Measurements from ENCODE around the gene CABP1. TPM values are rescaled to one million over a fixed set of nuclear protein-coding genes. Genes with fewer than 3 reads are reported as not detected.

CABP1 gene
- total and polyA plus RNA-seq, 9 of the 15 experiments (the other 6 are each of a cell fraction or from before 2014, with no cell fraction given): not detected

DNA sequence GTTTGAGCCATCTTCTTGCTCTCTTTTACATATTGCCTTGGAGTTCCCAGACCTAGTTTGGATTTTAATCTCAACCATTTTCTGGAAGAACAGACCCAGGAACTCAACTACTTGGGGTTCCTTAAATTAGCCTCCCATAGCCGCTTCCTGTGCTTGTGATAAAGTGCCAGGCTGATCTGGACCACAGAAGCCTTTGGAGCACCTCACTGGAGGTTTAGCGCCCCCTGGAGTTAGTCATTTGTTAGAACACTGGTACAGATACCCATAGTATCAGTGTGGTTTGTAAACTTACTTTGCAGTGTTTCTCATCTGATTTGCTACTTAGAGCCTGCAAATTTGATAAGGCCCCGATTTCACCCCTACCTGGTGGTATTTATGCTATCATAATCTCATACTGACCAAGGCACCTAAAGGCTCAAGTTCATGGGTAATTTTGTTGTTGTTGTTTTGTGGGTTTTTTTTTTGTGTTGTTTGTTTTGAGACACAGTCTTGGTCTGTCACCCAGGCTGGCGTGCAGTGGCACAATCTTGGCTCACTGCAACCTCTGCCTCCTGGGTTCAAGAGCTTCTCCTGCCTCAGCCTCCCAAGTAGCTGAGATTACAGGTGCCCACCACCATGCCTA, 73.5 kb downstream of the CABP1 start (continued):
- TF ChIP-seq, protein P1, sequence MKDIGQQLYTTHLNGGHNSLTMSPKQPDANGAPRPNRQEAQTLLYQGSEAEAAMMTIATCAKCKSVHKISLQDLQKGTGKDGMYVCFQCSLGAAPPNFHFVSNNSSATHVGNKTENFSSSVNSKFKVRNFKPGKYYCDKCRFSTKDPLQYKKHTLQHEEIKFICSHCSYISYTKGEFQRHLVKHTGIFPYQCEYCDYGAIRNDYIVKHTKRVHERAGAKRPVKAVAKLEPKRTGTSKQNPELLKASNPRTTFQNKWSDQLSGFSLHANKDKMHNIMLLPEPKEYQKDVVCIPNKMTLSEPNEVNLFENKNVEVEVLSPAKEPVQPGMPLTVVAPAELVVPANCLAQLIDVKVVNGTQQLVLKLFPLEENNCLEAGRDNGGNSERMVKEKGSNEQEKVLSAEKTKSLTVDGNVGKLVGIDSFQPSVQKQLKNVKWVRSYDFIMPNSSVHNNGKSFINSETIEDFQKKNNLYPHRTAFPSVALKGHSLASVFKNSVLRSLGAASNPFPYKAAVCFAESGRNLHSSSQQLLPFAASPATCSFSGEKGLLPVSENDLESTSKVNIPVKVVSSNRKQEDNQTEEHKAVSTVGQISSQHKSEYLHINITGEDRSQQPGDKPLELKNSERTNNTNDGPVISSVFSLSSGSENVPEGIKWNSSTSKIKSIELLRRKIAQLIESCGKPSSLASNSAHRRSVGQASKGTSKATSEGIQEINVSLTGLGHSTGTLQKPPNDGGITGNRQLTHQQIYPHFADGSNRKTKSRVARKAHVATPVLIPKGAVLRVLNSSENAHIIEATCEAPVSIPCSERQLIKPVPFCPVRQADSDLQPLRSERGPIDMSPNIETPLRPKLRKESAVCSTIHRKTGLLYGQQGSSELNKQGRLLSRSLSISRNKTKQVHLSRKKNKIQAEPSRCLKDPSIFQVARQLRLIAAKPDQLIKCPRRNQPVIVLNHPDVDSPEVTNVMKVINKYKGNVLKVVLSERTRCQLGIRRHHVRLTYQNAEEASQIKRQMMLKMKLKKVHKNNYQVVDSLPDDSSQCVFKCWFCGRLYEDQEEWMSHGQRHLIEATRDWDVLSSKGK (CRISPR knock-in tag; IDR thresholded peaks at IDR 0.05): no peak
- no peak for TF ChIP-seq NR2C2 (CRISPR knock-in tag; IDR thresholded peaks at IDR 0.05)
- no peak for TF ChIP-seq NR2C2 (tag; IDR thresholded peaks at IDR 0.05)
- TF ChIP-seq BRCA1 (IDR thresholded peaks at IDR 0.05): no peak
- no peak for TF ChIP-seq BRCA1 (CRISPR knock-in tag; IDR thresholded peaks at IDR 0.05)
- TF ChIP-seq RFX1 (IDR thresholded peaks at IDR 0.05): no peak
- TF ChIP-seq RAD21 (CRISPR knock-in tag; conservative IDR thresholded peaks at IDR 0.05 in 1 of 2, IDR thresholded peaks at IDR 0.05 in 1 of 2): peak; percentile 77 to 81
- peak; percentile 65 for TF ChIP-seq DEAF1 (CRISPR knock-in tag; IDR thresholded peaks at IDR 0.05)
- no peak for TF ChIP-seq ZNF263 (CRISPR knock-in tag; IDR thresholded peaks at IDR 0.05; ENCODE audit: borderline replicate concordance)
- TF ChIP-seq, protein P2, sequence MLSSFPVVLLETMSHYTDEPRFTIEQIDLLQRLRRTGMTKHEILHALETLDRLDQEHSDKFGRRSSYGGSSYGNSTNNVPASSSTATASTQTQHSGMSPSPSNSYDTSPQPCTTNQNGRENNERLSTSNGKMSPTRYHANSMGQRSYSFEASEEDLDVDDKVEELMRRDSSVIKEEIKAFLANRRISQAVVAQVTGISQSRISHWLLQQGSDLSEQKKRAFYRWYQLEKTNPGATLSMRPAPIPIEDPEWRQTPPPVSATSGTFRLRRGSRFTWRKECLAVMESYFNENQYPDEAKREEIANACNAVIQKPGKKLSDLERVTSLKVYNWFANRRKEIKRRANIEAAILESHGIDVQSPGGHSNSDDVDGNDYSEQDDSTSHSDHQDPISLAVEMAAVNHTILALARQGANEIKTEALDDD (IDR thresholded peaks at IDR 0.05): 0 out of 2 replicates have a peak, but pooled peaks have one; percentile 40
- no peak for TF ChIP-seq ZNF282 (CRISPR knock-in tag; IDR thresholded peaks at IDR 0.05)
- no peak for TF ChIP-seq PHB2 (IDR thresholded peaks at IDR 0.05; ENCODE audit: low read depth)
- no peak for TF ChIP-seq RBM17 (IDR thresholded peaks at IDR 0.05; ENCODE audit: borderline replicate concordance, low read depth, low read length)
- TF ChIP-seq U2AF2 (optimal IDR thresholded peaks at IDR 0.05; ENCODE audit: low read depth, low read length): no peak
- no peak for TF ChIP-seq CEBPG (CRISPR knock-in tag; IDR thresholded peaks at IDR 0.05)
- no peak for TF ChIP-seq CEBPG (tag; conservative IDR thresholded peaks at IDR 0.05 in 1 of 2, IDR thresholded peaks at IDR 0.05 in 1 of 2)
- TF ChIP-seq, protein P3, sequence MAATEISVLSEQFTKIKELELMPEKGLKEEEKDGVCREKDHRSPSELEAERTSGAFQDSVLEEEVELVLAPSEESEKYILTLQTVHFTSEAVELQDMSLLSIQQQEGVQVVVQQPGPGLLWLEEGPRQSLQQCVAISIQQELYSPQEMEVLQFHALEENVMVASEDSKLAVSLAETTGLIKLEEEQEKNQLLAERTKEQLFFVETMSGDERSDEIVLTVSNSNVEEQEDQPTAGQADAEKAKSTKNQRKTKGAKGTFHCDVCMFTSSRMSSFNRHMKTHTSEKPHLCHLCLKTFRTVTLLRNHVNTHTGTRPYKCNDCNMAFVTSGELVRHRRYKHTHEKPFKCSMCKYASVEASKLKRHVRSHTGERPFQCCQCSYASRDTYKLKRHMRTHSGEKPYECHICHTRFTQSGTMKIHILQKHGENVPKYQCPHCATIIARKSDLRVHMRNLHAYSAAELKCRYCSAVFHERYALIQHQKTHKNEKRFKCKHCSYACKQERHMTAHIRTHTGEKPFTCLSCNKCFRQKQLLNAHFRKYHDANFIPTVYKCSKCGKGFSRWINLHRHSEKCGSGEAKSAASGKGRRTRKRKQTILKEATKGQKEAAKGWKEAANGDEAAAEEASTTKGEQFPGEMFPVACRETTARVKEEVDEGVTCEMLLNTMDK (IDR thresholded peaks at IDR 0.05; ENCODE audit: borderline replicate concordance, insufficient read depth, low read depth, low read length, poor library complexity, severe bottlenecking): peak; percentile 27
- no peak for TF ChIP-seq ETS2 (tag; IDR thresholded peaks at IDR 0.05; ENCODE audit: borderline replicate concordance, poor library complexity, severe bottlenecking)
- TF ChIP-seq MCM7 (IDR thresholded peaks at IDR 0.05): no peak
- no peak for TF ChIP-seq RBM39 (optimal IDR thresholded peaks at IDR 0.05; ENCODE audit: low read depth, low read length)
